A549 treated with ZK216348 at 1 μM for 4 hours (cell line): ENCODE data around the gene OR6Q1. TPM values are rescaled to one million over a fixed set of nuclear protein-coding genes. Genes with fewer than 3 reads are reported as not detected.

Source experiments
- total RNA-seq: library from RNA; stranded (reverse); fragments of 200-300 nt; extraction: Qiagen RNA extraction; gene quantifications from 5 replicates; pipeline ENCODE4 v1.2.3, GENCODE V29; 2022; ENCODE audit warnings: low read depth

Gene OR6Q1, protein sequence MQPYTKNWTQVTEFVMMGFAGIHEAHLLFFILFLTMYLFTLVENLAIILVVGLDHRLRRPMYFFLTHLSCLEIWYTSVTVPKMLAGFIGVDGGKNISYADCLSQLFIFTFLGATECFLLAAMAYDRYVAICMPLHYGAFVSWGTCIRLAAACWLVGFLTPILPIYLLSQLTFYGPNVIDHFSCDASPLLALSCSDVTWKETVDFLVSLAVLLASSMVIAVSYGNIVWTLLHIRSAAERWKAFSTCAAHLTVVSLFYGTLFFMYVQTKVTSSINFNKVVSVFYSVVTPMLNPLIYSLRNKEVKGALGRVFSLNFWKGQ
- total RNA-seq, result not detected in 5 replicates

GRCh38 chr11:58030653-58031052 lies at the start of gene OR6Q1:
Gene OR6Q1, plus strand, starts transcription at chr11:58030953. Its CDS starts 0 bp downstream, at chr11:58030953.

GRCh38 chr11:58023435-58023931 lies 7.3 kb upstream of the OR6Q1 start, which contains the start of gene OR9Q1:
Gene OR9Q1, plus strand, starts transcription at chr11:58023881. Its CDS starts 155,564 bp downstream, at chr11:58179445.

Other genes with a start within 250 kb of the OR6Q1 start
- not detected in 5 replicates for gene OR9Q1, start 7.1 kb upstream of the OR6Q1 start, total RNA-seq
- not detected in 5 replicates for gene OR9I1, start 94.6 kb downstream of the OR6Q1 start, total RNA-seq
- gene OR9Q2, start 158.1 kb downstream of the OR6Q1 start, total RNA-seq, result not detected in 5 replicates
- gene OR1S2, start 173.2 kb downstream of the OR6Q1 start, total RNA-seq, result not detected in 5 replicates
- not detected in 5 replicates for gene OR1S1, start 181.8 kb downstream of the OR6Q1 start, total RNA-seq
- not detected in 5 replicates for gene OR10Q1, start 198.0 kb downstream of the OR6Q1 start, total RNA-seq
- gene OR10W1, start 237.3 kb downstream of the OR6Q1 start, total RNA-seq, result not detected in 5 replicates